HG03571 (cell line): ENCODE data around the gene SPDYE6.
"Not testable (repeated sequence)": the region's sequence is repeated elsewhere in the genome, so short reads cannot be mapped to it uniquely, and the experiment has no call there.

Source experiments
- ATAC-seq: cut with Tn5 transposase; IDR thresholded peaks from one replicate; pipeline ENCODE4 v1.9.1; 2021; ENCODE audit not compliant: unreplicated experiment

SPDYE6 gene, protein sequence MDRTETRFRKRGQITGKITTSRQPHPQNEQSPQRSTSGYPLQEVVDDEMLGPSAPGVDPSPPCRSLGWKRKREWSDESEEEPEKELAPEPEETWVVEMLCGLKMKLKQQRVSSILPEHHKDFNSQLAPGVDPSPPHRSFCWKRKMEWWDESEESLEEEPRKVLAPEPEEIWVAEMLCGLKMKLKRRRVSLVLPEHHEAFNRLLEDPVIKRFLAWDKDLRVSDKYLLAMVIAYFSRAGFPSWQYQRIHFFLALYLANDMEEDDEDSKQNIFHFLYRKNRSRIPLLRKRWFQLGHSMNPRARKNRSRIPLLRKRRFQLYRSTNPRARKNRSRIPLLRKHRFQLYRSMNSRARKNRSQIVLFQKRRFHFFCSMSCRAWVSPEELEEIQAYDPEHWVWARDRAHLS

DNA sequence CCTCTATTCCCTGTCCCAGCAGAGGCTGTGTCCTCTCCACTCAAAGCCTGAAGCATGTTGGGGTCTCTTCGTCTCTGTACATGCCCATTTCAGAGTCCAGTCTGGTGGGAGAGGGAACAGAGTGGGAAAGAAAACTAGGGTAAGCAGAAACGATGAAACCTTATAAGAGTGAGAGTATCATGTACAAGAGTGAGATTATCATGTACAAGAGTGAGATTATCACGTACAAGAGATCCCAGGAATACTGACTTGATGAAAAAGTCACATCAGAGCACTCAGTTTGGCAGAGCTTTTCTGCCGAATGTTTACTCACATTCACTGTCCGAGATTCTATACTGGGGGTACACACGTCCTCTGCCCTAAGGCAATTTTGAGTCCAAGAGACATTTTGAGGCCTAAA, at the start of gene SPDYE6:
SPDYE6 (minus strand) TSS at position 101 of the 400 bp plus-strand sequence. CDS start 421 bp downstream, outside the sequence.
- not testable (repeated sequence) for ATAC-seq

DNA sequence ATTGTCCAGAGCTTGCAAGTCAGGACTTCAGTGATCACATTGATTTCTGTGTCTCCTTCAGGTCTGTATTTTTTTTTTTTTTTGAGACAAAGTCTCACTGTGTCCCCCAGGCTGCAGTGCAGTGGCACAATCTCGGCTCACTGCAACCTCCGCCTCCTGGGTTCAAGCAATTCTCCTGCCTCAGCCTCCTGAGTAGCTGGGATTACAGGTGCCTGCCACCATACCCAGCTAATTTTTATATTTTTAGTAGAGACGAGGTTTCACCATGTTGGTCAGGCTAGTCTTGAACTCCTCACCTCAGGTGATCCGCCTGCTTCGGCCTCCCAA, 48.6 kb upstream of the SPDYE6 start:
- ATAC-seq, result not testable (repeated sequence)

DNA sequence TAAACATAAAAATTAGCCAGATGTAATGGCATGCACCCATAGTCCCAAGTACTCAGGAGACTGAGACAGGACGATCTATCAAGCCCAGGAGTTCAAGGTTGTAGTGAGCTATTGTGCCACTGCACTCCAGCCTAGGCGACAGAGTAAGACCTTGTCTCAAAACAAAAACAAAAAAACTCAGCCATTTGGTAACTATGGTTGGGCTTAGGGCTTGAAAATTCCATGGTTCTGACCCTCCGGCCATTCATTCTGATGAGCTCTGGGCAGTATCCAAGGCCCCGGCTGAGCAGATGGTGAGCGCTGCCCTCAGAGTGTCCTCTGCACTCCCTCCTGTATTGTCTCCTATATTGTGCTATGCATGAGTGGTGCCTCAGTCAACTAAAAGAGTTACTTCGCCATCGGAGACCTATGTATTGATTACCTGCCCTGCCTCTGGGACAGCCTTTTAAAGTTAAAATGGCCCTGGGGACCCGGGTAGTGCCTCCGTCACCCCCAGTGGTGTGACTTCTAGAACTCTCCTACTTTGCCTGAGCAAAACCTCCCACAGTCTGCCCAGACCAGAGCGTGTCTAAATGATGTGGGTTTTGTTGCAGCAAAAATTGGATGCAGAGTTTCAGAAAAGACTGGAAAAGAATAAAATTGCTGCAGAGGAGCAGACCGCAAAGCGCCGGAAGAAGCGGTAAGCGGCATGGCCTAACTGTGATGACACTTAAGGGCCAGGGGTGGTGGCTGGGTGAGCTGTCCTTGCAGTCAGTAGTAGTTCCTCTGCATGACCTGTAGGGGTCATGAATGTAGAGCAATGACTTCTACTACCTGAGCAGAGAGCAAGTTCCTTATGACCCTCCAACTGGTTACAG, 48.0 kb upstream of the SPDYE6 start:
- peak; percentile 69 for ATAC-seq

DNA sequence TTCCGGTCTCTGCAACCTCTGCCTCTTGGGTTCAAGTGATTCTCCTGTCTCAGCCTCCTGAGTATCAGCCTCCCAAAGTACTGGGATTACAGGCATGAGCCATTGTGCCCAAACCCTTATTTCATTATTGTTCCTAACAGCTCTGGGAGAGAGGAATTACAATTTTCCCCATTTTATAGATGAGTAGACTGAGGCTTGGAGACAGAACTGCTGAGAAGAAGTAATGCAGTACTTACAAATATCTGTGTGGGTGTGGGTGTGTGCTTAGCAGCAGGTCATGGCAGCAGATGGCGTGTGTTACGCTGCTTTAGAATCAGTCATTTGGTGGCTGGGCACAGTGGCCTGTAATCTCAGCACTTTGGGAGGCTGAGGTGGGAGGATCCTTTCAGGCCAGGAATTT, 47.3 kb upstream of the SPDYE6 start:
- ATAC-seq, result no peak

DNA sequence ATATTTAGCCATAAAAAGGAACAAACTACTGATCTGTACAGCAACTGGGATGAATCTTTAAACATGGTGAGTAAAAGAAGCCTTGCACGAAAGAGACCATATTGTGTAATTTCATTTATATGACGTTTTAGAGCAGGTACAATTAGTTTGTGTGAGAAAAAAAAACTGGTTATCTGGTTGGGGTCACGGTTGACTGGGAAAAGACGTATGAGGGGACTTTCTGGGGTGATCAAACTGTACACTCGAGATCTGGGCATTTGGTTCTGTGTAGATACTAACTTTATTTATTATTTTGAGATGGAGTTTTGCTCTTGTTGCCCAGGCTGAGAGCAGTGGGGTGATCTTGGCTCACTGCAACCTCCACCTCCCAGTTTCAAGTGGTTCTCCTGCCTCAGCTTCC, 44.1 kb upstream of the SPDYE6 start:
- no peak for ATAC-seq

DNA sequence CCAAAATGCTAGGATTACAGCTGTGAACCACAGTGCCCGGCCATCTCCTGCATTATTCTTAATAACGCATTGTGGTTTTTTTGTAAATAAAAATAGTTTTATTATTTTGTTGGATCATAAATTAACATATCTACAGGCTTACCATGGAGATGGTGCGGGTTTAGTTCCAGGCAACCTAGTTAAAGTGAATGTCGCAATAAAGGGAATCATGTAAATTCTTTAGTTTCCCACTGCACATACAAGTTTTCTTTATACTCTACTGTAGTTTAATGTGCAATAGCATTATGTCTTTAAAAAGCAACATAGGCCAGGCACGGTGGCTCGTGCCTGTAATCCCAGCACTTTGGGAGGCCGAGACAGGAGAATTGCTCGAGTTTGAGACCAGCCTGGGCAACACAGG, 42.3 kb upstream of the SPDYE6 start:
- no peak for ATAC-seq

DNA sequence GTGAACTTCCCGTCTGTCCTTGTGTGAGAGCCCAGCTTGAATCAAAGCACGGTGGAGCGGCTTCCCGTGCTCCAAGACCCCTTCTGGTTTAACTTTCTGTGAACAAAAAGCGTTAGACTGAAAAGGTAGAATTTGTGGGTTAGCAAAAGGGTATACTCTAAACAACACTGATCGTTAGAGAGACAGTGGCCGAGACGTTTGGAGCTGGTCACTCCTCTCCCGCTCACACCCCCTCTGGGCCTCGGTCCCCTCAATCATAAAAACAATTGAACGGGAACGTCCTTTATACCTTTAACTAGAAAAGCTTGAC, 40.4 kb upstream of the SPDYE6 start:
- ATAC-seq, result no peak

DNA sequence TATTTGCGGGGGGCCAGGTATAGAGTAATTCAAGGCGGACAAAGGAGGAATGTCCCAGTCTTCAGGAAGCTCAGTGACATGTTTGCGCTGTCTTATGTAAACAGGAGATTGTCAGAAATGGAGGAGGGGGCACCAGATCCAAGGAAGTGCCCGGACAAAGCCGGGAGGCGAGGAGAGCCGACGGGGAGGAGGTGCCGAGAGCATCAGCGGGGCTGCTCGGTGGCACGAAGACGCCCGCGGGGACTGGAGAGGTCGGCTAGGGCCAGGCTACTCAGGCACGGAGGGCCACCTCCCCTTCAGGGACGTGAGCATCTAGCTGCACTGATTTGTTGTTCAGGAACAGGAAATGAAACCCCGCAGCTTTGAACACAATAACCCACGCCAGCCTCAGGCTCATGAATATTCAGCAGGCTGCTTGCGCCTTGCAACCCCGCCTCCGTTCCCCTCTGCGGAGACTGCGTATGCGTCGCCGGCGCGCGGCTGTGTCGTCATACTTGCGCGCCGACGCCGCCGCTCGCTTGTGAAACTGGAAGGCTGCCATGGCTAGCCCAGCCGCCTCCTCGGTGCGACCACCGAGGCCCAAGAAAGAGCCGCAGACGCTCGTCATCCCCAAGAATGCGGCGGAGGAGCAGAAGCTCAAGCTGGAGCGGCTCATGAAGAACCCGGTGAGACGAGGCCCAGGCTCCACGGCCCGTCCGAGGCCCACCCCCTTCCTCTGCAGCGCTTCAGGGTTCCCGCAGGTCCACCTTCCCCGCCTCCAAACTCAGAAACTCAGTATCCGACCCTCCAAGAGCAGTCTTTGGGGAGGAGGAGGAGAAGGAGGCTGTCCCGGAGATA, 39.8 kb upstream of the SPDYE6 start, which contains the start of gene PRKRIP1:
PRKRIP1 (plus strand) TSS at position 491 of the 837 bp plus-strand sequence; CDS start at position 540, 49 bp downstream.
- peak; percentile 98 for ATAC-seq

DNA sequence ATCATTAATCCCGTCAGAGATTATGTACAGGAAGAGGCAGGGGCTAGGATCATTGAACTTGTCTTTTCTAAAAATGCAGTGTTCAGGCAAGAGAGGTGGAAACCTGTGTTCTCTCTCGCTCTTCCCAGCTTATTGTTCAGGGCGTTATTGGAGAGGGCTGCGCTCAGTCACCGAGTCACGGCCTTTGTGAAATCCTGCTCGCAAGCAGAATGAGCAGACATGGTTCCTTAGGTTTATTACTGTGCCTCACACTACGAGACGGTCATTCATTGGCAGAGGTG, 39.3 kb upstream of the SPDYE6 start:
- ATAC-seq, result no peak

DNA sequence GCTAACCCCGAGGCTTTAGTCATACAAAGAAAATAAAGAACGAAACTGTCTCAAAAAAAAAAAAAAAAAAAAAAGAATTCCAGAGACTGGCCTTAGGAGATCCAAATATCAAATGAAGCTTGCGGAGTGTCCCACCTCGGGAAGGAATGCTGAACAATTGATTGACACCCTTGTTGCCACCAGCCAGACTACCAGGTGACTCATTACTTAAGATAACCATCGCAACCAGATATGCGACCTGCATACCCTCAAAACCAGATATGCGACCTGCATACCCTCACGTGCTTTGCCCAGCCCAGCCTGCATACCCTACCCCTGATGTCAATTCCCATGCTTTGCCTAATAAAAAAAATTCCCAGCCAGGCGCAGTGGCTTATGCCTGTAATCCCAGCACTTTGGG, 37.2 kb upstream of the SPDYE6 start:
- ATAC-seq, result no peak

DNA sequence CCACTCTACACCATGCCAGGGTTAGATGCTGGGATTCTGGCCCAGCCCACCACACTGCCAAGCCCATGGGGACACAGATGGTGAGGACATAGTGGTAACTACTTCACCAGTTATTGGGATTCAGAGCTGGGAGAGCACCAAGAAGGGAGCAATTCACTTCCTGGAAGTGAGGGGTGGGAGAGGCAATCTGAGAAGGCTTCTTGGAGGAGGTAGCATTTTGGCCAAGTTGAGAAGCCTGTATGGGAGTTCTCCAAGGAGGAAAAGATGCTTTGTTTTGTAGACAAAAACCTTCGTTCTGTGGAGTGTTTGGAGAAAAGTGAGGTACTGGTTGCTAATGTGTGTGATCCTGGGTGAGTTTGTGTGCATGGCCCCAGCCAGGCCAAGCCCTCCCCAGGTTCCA, 36.1 kb upstream of the SPDYE6 start:
- ATAC-seq, result no peak

DNA sequence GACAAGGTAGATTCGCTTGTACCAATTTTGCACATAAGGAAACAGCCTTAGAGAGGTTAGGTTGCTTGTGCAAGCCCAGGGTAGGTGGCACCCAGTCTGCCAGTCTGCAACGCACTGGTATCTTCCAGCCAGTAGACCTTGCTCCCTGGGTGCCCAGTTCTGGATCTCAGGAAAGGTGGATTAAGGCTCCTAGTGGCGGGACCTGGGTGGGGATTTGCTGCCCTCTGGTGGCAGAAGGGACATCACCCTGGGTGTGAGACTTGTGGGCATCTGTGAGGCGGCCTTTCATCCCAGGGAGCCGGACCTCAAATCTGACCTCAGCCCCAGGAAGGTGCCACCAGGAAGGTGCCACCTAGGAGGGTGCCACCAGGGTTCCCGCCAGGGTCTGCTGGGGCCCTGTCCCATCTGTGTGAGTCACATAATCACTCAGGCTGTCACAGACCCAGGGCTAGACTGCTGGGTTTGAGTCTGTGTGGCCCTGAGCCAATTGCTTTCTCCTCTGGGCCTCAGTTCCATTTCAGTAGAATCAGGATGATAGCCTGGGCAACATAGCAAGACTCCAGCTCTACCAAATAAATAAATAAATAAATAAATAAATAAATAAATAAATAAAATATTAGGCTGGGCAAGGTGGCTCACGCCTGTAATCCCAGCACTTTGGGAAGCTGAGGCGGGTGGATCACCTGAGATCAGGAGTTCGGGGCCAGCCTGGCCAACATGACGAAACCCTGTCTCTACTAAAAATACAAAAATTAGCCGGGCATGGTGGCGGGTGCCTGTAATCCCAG, 34.6 kb upstream of the SPDYE6 start:
- no peak for ATAC-seq

DNA sequence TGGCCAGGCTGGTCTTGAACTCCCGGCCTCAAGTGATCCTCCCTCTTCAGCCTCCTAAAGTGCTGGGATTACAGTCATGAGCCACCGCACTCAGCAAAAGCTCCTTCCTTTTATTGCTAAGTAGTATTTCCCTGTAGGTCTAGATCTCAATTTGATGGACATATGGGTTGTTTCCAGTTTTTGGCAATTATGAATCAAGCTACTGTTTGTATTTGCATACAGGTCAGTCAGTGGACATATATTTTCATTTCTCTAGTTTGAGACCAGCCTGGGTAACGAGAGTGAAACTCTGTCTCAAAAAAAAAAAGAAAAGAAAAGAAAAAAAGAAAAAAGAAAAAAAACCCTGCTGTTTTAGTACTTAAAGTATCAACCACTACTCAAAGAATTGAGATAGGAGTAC, 33.6 kb upstream of the SPDYE6 start:
- no peak for ATAC-seq

DNA sequence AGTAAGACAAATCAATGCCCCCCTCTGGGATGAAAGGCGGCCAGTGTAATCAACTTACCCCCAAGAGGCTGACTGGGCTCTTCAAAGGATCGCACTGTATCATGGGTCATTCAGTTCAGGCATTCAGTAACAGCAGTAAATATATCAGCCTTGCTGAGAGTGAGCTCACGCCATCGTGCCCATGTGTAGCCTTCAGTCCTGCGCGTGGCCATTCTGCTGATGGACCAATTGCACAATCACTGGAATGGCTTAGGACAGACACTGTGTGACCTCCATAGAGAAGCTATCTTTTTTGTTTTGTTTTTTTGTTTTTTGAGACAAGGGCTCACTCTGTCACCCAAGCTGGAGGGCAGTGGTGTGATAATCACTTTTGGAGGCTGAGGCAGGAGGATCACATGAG, 30.8 kb upstream of the SPDYE6 start:
- ATAC-seq, result no peak

DNA sequence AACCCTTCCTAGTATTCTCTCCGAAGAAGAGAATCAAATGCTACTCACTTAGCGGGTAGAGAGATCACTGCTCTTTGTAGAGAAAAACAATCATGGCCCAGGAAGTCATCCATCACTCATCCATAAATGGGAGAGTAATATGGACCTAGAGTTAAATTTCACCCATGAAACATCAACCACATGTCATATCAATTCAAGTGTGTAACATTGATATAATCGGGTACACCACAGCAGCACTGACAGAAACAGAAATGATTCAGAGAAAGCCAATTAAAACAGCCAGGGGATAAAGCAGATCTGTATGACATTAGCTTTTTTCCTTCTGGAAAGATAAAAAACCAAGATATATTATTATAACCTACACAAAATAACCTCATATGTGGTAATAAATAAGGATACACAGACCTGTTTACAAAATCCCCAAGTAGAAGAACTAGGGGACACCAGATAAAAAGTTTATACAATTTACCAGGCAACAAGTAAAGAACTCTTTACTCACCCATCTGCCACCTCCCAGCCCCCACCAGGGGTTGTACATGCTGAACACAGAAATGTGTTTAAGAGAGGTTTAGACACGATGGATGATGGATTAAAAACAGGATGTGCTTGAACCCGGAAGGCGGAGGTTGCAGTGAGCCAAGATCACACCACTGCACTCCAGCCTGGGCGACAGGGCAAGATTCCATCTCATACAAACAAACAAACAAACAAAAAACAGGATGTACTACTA, 25.6 kb upstream of the SPDYE6 start:
- ATAC-seq, result not testable (repeated sequence)

DNA sequence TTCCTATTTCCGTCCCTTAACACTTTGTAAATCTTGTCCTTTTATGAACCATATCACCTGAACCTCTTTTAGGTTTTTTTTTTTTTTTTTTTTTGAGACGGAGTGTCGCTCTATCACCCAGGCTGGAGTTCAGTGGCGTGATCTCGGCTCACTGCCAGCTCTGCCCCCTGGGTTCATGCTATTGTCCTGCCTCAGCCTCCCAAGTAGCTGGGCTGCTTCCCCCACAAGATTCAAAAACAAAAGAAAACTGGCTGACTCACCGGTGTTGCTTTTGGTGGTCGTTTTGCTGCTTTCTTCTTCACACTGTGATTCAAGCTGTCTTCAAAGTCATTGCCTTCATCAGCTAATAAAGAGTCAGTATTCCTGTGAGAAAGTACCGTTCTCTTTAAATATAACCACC, 24.6 kb upstream of the SPDYE6 start:
- not testable (repeated sequence) for ATAC-seq

DNA sequence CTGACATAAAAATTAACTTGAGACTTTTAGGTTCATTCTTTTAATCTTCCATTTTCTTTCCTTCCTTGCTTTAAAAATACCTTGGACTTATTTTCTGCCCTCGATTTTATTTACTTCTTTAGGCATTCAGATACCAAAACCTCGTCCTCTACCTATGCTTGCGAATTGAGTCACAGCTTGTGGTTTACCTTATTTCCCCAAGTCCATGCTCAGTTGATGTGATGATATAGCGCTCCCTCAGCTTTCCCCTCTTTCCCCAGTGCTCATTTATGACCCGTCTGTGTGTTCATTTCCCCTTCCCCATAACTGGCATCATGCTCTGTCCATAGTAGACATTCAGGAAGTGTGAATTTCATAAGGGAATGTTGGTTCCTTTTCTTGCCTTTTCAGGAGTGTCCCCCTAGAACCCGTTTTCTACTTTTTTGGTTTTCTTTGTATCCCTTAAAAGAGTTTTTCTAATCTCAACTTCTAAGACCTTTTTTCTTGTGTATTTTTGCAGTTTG, 20.8 kb upstream of the SPDYE6 start:
- no peak for ATAC-seq

DNA sequence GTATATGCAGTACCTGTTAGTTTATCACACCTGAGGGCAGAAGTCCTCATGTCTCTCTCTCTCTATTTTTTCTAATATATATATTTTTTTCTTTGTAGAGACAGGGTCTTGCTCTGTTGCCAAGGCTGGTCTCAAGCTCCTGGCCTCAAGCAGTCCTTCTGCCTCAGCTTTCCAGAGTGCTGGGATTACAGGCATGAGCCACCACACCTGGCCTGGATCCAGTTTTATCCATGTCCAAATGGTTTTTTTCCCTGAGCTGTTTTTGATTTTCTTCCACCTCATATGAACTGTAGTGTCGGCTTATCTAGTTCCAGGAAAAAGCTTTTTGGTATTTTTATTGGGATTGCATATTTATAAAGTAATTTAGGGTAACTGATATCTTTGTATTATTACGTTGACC, 16.6 kb upstream of the SPDYE6 start:
- not testable (repeated sequence) for ATAC-seq

DNA sequence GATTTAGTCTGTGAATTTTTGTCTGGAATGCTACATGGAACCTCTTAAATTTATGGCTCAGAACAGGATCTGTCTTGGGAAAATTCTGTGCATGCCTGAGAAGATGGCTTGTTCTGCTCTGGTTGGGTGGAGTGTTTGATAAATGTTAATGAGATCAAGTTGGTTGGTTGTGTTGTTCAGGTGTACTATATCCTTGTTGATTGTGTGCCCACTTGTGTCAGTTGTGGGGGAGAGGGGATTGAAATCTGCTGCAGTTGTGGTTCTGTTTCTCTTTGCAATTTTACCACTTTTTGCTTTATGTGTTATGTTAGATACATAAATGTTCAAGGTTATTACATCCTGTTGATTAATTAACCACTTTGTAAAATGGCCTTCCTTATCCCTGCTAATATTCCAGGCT, 13.8 kb upstream of the SPDYE6 start:
- not testable (repeated sequence) for ATAC-seq

DNA sequence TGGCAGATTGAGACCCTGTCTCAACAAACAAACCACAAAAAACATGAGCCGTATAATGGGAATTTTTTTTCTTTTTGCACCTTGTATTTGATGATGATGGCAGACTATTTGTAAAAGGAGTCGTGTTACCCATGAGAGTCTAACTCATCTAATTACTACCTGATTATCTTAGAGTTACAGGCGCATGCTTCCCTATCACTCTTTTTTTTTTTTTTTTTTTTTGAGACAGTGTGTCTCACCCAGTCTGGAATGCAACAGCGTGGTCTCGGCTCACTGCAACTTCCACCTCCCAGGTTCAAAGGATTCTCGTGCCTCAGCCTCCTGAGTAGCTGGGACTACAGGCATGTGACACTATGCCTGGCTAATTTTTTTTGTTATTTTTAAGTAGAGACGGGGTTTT, 9.1 kb upstream of the SPDYE6 start:
- not testable (repeated sequence) for ATAC-seq
